HG02623 (cell line): Measurements from ENCODE around the gene KIF15.

Experiments
- ATAC-seq: cut with Tn5 transposase; IDR thresholded peaks from one replicate; pipeline ENCODE4 v1.9.1; 2021; ENCODE audit warnings: moderate library complexity; ENCODE audit not compliant: unreplicated experiment

KIF15 gene

DNA sequence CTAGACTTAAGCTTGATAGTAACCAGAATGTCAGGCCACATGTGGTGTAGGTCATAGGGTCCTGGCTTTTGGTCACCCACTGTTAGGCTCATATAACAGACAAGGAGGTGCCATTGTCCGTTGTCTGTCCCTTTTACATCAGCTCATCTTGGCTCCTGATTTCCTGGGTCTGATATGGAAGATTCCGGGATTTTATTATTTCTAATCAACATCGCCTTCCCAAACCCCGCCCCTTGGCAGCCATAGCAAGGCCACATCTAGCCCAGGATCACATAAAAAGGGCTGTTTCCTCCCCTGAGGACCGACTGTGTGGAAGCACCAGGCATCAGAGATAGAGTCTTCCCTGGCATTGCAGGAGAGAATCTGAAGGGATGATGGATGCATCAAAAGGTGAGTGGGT lies 112.7 kb downstream of the KIF15 start, which contains the start of gene TGM4:
Gene TGM4 (plus strand): TSS at position 301 of the 400 bp plus-strand sequence. CDS start 71 bp downstream, at position 372.
- no peak for ATAC-seq

DNA sequence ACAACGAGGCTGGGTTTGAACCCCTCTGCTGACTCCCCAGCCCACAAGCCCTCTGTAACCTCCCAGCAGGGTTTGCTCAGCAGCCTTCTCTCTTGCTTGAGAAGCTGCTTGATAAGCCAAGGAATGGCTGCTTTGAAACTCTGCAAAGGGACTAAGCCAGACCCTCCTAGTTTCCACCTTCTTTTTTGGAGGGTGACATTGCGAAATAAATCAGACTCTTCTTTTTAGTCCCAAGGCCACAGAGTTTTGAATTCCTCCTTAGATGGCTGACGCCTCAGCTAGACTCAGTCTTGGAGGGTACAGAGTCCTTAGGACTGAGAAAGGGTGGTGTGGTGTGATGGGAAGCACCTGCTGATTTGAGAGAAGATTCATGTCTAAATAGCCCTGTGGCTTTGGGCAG lies 114.0 kb downstream of the KIF15 start:
- no peak for ATAC-seq

DNA sequence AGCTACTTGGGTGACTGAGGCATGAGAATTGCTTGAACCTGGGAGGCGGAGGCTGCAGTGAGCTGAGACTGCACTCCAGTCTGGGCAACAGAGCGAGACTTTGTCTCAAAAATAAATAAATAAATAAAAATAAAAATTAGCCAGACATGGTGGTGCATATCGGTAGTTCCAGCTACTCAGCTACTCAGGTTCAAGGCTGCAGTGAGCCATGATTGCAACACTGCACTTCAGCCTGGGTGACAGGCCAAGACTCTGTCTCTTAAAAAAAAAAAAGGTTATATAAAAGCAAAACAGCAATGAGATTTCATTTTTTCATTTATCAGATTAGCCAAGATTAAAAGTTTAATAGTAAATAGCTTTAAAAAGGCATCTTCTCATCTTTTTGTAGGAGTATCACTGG lies 115.7 kb downstream of the KIF15 start:
- ATAC-seq, result no peak

DNA sequence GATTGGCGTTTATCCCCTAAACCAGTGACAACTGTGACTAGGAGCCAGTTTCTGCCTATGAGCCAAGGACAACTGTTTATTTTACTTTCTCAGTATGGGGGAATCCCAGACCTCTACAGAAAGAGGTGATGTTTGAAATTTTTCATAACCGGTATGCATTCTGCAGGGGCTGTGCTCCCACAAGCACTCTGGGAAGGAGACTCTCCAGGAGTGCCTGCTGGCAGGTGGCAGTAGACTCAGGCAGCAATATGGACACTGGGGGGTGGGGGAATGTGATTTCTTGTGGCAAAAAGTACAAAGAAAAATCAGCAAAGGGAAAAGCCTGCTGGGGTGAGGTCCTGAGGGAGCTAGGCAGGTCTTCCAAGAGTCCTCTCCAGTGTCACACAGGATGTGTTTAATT lies 118.7 kb downstream of the KIF15 start:
- no peak for ATAC-seq

DNA sequence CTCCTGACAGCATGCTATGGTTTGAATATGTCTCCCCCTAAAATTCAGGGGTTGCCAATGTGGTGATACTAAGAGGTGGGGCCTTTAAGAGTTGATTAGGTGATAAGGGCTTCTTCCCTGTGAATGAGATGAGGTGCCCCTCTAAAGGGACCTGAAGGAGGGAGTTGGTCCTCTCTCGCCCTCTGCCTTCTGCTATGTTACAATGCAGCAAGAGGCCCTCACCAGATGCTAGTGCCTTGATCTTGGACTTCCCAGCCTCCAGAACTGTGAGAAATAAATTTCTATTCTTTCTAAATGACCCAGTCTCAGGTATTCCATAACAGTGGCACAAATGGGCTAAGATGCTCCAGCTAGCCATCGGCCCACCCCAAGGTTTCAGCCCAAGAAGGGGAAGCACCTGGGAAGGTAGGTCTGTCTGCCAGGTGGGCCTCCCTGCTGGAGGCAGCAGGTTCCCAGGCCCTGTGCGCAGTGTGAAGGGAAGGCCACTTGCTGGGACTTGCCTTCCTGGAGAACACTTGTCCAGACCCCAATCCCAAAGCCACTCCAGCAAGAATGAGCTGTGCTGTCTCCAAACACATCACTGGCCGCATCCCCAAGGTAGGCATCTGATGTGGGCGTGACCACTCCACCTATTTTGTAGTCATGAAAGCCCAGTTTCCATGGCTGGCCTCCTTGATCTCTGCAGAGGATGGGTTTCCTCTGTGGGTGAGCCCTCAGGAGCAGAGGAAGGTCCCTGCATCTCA lies 121.8 kb downstream of the KIF15 start:
- ATAC-seq, result no peak

DNA sequence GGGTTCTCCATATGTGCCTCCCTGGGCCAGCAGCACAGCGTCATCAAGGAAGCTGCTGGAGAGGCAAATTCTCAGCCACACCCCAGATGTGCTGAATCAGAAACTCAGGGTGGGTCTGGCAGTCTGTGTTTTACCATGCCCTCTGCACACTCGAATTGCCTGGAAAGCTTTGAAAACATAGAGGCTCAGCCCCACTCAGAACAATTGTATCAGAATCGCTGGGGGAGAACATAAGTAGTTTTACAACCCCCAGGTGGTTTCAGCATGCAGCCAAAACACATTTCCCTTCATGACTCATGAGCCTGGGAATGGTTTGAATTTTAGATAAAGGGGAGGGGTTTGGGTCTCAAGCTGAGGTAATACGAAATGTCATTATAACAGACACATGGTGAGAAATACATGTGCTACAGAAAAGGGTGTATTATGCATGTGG lies 122.4 kb downstream of the KIF15 start:
- no peak for ATAC-seq

DNA sequence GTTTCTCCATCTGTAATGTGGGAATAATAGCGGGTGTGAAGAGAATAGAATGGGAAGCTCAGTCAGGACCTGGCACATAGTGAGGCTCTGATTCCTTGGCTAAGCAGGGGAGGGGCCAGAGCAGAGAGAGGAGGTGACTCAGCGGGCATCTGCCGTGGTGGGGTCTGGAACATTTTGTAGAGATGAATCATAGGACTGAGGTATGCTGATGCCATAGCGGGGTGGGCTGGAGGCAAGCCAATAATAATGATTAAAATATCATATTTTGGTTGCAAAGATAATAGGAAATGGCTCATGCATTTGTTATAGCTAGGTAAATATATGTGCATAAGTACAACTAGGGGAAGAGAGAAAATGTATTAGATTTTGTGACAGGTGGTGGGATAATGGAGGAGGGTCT lies 124.0 kb downstream of the KIF15 start:
- no peak for ATAC-seq

DNA sequence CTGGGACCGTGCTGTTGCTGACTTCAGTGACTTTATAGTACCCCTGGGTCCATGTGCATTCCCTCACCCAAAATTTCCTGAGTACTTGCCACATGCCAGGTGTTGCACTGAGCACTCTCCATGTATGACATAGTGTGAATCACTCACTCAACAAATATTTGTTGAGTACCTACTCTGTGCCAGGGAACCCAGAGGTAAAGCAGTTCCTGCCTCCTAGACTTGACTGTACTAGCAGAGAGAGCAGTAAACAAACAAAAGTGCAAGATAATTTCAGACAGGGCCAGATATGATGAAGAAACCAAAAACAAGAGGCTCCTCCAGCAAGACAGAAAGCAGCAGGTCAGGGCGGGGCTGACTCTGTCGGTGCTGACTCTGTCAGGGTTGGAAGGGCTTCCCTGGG lies 125.0 kb downstream of the KIF15 start:
- ATAC-seq, result no peak

DNA sequence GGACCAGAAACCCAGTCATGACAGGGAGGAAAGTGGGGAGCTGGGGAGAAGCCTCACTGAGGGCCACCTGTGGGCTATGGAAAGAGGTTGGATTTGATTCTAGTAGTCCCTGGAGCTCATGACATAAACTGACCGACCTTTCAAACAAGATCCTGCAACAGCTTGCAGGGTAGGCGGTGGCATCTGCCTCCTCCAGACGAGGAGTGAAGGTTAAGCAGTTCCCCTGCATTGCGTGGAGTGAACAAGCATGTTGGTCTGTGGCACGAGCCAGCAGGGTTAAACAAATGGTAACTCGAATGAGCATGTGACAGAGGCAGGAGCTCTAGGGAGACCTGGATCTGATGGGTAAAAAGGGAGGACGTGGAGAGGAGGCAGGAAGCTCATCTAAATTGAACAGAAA lies 125.5 kb downstream of the KIF15 start:
- no peak for ATAC-seq

DNA sequence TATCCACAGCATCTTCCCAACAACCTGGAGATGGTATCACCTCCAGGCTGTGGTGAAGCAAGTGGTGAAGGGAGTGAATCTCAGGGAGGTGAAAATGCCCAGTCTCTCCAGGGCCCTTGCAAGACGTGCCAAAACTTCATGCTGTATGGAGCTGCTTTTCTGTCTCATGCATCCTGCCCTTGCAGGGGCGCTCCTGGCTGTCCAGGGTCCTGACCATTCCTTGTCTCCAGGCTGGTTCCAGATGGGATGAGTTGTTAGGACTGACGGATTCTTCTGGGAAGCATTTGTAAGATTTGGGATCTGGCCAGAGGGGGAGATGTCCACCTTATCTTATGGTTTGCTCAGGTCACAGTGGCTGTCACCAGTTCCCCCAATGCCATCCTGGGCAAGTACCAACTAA lies 128.7 kb downstream of the KIF15 start:
- ATAC-seq, result no peak

DNA sequence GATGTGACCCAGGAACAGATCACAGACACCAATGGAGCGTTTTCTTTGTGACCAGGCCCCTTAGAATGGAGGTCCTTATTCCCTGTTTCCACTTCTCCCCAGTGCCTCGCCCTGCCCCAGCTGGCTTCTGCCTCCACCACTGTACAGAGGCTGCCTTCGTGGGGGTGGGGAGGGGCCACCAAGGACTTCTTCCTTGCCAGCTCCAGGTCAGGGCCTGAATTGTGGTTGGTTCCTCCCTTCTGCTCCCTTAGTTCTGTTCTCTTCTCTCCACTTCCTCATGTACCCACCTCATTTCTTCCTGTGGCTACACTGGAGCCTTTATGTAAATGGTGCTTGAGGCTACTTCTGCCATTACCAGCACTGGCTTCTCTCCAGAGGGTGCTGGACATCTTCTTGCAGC lies 129.3 kb downstream of the KIF15 start:
- no peak for ATAC-seq

DNA sequence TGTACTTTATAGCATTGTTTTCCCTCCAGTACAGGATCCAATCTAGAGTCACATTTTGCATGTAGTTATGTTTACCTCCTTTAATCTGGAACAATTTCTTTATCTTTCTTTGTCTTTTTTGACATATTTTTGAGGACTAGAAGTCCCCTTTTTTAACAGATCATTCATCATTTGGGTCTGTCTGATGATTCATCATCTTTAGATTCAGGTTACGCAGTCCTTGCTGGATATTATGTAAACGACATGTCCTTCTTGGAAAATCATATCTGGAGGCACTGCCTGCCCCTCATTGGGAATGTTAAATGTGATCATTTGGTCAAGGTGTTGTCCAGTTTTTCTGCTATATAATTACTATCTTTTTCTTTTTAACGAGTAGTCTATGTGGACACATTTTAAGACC lies 131.1 kb downstream of the KIF15 start:
- no peak for ATAC-seq

DNA sequence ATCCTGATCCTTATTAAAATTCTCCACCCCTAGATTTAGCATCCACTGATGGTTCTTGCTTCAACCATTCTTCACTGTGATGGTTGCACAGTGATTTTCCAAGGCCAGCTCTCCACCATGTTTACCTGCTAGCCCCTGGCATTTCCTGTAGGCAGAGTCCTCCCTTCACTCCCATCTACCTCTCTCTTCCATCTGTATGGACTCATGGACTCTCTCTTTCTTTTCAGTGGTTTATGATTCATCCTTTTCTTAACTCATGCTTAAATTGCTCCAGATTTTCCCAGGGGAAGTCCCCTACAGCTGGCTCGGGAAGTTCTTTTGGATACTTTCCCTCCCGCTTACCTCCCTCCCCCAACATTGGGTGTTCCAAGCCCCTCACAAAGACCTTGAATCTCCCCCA lies 131.5 kb downstream of the KIF15 start:
- no peak for ATAC-seq

DNA sequence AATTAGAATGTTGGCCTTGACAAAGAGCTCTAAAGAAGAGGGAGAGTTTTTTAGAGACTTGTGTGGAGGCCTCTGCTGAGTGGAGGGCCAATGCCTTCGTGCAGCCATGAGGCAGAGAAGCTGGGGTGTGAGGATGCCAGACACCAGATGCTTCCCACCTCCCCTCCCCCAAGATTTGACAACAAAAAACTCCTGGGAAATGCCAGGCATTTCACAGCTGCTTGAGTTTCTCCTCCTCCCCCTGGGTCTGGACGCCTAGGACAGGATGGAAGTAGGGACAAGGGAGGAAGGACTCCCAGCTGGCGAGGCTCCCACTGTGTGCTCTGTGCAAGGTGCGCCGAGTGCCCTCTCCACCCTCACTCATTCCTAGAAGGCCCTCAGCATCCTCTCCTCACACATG lies 132.9 kb downstream of the KIF15 start:
- ATAC-seq, result no peak

DNA sequence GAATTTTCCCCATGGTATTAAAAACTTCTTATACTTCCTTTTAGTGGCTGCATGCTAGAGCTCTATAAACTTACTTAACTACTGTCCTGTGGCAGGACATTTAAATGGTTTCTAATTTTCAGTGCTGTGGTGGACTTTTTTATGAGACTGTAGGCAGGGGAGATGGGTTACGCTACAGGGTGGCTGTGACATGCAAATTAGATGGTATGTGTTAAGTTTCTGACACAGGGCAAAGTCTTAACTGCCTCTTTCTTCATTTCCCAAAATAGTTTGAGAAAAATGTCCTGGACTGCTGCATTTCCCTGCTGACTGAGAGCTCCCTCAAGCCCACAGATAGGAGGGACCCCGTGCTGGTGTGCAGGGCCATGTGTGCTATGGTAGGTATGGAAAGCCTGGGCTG lies 134.8 kb downstream of the KIF15 start:
- no peak for ATAC-seq

DNA sequence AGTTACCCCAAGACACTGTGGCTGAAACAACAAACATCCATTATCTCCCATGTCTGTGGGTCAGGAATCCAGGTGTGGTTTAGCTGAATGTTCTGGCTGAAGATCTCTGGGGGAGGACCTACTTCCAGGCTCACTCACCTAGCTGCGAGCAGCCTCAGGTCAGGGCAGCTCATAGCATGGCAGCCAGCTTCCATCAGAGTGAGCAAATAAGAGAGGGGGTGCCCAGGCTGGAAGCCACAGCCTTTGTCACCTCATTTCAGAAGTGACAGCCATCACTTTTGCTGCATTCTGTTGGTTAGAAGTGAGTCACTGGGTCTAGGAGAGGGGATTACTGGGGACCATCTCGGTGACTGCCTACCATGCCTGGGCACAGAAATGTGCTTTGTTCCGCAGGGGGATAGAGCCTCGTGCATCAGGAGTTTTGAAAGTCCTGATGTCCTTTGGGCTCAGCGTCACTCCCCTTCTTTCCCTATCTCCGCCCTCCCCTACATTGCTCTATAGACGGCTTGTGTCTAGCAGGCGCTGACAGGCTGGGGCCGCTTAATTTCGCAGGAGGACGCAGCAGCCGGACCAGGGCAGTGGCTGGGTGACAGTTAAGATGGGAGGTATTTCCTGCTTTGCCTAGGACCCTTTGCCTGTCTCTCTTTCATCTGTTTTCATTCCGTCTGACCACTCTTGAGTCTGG lies 138.2 kb downstream of the KIF15 start:
- ATAC-seq, result no peak

DNA sequence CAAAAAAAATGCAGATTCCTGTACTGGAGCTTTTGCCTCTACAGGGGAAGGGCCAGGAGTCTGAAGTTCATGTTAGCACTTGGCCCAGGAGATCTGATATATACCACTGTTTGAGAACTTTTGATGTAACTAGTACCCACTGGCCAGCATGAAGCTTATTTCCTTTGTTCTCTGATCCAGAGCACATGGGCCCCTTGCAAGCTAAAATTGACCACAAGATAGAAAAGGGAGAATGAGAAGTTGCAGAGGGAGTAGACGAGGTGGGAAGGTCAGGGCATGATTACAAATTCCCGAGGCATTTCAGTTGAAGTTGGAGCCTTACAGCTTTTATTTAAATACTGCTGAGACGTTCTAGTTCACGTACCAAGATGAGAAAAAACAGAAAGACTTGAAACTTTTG lies 141.0 kb downstream of the KIF15 start:
- ATAC-seq, result no peak
